NCI-H1417 (cell line): Measurements from ENCODE around the gene FILIP1.
"Not testable (repeated sequence)": the region's sequence is repeated elsewhere in the genome, so short reads cannot be mapped to it uniquely, and the experiment has no call there.

Experiments used
- DNase-seq, 3 experiments: peaks; one replicate each; lab custom pipeline; 2025; lab: John Stamatoyannopoulos, UW

FILIP1 gene

DNA sequence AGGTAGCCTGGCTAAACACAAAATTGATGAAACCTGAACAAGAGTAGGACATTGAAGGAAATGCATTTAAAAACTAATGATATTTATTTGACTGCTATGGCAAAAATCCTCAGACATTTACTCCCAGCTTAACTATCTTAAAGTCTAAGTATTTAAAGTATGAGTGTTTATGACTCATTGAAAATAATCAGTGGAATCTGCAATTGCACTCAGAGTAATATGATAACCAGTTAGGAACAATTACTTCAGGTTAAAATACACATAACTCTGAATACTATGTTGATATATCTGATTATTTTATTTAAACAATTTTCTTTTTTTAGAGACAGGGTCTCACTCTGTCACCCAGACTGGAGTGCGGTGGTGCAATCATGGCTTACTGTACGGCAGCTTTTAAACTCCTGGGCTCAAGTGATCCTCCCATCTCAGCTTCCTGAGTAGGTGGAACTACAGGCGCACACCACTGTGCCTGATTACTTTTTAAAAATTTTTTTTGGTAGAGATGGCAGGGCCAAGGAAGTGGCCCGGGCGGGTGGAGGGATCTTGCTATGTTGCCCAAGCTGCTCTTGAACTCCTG, 43.9 kb downstream of the FILIP1 start:
- DNase-seq = no peak

DNA sequence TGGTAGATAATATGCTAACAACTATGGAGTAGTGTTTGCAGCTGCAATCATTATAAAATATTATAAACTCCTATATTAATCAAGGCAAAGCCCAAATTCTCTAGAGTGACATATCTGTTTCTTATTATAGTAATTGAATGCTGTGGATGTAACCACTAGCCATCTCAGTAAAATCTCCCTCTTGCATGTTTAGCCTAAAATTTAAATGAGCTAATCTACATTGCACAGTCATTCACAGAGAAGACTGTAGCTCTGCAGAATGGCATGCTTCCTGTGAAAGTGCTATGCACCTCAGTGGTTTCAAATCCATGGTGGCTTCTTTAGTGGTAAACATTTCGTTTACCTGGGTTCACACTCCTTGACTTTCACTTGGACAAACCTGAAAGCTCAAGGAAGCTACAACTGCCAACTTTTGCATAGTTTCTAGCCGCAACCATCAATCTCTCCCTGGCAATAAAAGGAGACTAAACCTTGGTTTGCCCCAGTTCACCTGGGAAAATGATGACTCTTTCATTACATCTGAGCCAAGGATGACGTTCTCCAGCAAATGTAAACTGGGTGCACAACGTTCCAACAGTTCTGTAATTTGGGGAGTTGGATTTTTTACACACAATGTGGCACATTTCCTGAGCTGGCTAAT, 47.2 kb downstream of the FILIP1 start:
- no peak for DNase-seq

DNA sequence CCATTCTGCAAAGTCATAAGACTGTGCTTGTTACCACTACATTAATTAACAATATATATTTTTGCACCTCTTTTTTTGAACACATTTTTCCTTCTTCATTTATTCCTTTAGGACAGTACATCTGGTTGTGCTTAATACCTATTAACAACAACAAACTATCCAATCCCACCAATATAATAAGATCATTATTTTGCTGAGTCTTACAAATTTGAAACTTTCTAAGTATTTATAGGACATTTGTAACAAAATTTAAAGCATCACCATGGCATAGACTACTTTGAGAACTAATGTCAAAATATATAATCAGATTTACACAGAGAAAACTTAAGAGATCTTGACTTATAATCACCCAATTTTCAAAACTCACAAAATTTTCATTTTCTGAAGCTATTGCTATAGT, 47.9 kb downstream of the FILIP1 start:
- no peak for DNase-seq

DNA sequence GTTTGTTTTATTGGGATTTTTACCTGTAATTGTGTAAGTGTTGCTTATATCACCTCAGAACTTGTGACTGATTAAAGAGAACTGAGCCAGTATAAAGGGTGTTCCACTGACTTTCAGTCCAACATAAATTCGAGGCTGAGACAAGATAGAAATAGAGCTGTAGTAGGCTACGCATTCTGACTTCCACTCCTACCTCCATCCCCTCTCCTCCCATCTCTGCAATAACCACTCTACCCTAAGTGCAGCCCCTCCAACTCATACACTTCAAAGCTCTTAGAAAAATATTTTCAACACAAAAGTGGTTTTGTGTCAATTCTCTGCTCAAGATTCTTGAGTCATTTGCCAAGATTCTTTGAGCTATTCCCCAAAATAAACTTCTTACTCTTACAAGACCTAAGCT, 48.7 kb downstream of the FILIP1 start:
- no peak for DNase-seq

DNA sequence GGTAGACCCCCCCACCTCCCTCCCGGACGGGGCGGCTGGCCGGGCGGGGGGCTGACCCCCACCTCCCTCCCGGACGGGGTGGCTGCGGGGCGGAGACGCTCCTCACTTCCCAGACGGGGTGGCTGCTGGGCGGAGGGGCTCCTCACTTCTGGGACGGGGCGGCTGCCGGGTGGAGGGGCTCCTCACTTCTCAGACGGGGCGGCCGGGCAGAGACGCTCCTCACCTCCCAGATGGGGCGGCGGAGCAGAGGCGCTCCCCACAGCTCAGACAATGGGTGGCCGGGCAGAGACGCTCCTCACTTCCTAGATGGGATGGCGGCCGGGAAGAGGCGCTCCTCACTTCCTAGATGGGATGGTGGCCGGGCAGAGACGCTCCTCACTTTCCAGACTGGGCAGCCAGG, 51.7 kb downstream of the FILIP1 start:
- DNase-seq = not testable (repeated sequence)

DNA sequence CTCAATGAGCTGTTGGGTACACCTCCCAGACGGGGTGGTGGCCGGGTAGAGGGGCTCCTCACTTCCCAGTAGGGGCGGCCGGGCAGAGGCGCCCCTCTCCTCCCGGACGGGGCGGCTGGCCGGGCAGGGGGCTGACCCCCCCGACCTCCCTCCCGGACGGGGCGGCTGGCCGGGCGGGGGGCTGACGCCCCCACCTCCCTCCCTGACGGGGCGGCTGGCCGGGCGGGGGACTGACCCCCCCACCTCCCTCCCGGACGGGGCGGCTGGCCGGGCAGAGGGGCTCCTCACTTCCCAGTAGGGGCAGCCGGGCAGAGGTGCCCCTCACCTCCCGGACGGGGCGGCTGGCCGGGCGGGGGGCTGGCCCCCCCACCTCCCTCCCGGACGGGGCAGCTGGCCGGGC, 52.1 kb downstream of the FILIP1 start:
- DNase-seq = not testable (repeated sequence)

DNA sequence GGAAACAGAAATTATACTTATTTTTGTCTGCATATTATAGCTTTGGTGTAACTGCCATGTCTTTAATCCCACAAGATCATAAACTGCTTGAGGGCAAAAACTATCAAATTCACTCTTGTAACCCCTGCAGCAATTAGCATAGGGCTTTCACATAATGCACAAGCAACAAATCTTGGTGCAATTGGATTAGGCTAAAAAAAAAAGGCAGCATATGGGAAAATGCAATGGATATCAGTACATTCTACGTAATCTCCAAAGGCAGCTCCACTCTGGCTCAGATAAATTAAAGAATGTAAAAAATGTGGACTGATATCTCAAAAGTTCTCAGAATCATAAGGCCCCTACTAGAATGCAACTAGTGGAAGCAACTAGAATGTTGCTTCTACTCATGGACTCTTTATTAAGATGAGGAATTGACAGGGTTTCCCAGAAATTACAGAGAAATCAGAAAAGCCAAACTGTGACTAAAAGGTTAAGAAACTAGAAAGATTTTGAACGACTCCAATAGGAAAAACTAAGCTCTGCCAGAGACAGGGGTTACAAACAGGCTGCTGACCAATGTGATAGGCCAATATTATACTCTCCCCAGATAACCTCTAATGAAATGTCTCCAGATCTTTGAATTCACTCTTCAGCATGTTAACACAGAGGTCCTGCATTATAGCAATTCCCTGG, 55.0 kb downstream of the FILIP1 start:
- DNase-seq = no peak

DNA sequence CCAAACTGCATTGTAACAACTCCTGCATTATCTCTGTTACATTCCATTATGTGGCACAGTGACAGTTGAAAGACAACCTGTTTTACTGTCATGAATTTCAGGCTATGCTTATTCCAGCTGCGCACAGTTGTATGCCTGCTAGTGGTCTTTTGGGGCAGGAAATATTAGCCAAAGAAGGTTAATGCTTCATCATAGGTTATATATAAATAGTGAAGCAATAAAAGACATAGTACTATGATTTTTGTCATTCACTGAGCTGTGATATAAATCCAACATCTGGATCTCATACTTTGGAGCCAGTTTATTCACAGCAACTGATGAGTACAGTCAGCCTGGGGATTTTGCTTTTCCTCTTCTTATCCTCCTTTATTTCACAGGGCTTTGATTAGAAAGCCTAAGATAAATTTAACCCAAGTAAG, 55.6 kb downstream of the FILIP1 start:
- DNase-seq = no peak

DNA sequence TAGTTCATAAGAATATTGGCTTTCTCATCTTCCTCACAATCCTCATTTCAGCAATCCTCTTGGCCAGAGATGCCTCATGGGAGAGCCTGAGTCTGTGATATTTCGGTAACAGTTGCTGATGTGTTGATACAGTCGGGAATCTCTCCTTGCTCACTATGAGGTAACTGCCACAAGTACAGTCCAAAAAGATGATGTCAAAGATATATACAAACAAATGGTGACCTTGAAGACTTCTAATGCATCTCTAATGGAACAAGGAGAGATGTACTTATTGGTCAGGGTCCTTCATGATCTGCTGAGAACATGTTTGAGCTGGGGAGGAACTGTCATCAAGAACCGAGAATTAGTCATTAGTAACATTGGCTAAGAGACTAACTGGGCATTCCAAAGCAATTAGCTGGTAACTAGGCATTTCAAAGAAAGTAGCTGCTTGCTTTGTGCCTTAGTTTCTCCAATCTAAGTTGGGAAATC, 56.1 kb downstream of the FILIP1 start:
- DNase-seq = no peak

DNA sequence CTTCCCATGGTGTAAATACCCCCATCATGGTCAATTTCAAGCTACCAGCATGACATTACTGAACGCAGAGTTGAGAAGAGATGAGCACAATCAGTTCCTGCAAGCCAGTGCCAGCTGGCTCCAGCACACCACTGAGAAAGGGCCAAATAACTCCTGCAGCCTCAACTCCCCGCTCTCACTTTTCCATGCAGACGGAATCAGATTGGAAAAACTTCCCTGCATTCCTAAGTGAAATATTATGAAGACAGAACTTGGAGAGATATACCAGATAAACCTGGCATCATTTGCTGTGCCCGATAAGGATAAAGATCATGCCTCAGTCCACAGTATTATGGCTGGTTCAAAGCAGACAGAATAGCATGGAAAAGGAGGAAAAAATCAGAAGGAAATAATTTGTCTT, 56.7 kb downstream of the FILIP1 start:
- DNase-seq = no peak

DNA sequence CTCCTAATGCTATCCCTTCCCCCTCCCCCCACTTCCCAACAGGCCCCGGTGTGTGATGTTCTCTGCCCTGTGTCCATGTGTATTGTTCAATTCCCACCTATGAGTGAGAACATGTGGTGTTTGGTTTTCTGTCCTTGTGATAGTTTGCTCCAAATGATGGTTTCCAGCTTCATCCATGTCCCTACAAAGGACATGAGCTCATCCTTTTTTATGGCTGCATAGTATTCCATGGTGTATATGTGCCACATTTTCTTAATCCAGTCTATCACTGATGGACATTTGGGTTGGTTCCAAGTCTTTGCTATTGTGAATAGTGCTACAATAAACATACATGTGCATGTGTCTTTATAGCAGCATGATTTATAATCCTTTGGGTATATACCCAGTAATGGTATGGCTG, 60.8 kb downstream of the FILIP1 start:
- DNase-seq = not testable (repeated sequence)

DNA sequence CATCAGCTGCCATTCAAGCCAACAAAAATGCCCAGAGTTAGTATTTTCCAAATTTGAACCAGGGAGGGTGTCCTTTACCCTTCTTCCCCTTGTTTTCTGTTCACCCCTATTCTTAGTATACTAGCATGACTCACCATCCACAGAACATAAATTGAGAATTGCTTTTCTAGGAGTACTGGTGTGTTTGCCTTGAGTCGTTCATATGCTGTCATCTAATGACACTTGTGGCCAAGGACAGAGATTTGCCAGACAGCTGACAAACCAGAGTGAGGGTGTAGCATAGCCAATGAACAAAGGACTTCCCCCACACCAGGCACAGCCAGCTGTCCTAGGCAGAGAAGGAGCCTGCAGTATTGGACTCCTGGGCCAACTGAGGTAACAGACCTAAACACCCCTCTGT, 62.2 kb downstream of the FILIP1 start:
- DNase-seq = peak in 2 of 3 experiments; percentile 25 to 47

DNA sequence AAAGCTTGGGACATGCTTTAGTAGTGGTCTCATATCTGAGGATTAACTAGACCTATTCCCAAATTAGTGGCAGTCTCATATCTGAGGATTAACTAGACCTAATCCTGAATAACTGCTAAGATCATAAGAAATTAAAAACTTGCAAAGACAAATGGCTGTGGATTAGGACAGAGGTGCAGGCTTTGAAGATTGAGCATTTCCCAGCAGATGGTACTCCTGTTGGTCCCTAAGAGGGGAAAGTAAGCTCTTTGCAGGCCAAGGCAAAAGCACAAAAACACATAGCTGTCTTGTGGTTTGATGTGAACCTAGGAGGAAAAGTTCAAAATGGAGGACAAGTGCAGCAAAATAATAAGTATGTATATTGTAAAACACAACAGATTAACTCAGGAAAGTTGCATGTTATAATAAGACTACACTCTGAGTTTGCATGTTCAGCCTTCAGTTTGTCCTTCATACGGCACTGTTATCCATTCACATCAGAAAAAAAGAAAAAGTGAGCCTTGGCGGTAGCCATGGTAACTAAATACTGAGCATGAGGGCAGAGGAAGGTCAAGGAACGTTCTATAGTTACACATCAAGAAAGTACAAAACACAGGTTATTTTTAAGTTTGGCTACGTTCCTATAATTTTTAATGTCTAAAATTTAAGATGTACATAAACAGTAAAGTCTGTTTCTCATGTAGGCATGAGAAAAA, 62.8 kb downstream of the FILIP1 start:
- peak in 1 of 3 experiments; percentile 15 for DNase-seq

DNA sequence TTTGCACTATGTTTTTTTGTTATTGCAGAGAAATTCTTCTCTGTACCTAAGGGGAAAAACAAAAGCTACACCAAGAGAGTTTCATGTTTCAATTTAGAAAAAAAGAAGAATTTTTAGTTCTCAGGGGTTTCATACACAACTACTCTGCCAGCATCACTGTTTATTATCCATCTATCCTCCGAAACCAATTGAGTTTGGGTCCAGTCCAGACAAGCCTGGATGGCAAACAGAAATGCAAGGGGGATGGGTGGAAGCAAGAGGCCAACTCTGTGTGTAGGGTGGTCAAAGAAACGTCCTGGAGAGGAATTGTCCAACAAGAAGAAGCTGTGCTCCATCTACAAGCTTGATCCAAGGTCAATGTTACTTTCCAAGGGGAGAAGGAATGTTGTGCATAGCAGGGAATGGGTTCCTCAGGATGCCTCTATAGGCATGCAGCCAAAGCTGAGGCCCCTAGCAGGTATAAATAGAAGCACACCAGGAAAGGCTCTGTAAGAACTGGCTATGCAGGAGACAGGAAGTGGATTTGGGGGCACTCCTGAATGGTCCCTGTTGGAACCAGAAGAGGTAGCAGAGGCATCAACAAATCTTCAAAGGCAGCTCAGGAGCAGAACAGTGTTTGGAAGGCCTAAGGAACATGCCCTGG, 64.4 kb downstream of the FILIP1 start:
- no peak for DNase-seq

DNA sequence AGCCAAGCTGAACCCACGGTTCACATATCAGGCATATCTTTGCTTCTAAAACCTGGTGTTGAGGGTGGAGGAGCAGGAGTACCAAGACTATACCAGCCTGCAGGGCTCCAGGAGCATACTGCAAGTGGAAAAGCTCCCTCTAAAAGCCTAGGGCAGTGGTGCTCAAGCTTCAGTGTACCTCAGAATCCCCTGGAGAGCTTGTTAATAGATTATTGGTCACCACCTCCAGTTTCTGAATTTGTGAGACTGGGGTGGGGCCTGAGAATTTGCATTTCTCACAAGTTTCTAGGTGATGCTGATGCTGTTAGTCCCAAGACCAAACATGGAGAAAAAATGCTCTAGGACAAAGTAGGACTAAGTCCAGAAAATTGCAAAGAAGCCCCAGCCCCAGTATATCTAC, 65.4 kb downstream of the FILIP1 start:
- DNase-seq = no peak

DNA sequence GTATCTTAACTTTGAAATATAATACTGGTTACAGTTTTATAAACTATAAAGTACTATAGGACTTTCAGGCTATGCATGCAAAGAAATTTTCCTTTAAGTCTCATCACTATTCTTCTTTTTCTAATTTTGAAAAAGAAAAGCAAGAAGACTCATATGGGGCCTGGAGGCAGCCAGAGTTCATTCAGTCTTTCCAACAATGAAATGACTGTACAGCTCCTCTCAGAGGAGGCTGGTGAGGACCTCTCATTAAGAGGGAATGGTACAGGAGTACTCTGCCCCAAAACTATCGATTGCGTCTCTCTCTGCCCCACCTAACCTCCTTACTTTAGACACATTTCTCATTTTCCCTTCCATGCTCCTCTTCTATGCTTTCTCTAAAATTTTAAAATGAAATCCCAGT, 66.3 kb downstream of the FILIP1 start:
- no peak for DNase-seq

DNA sequence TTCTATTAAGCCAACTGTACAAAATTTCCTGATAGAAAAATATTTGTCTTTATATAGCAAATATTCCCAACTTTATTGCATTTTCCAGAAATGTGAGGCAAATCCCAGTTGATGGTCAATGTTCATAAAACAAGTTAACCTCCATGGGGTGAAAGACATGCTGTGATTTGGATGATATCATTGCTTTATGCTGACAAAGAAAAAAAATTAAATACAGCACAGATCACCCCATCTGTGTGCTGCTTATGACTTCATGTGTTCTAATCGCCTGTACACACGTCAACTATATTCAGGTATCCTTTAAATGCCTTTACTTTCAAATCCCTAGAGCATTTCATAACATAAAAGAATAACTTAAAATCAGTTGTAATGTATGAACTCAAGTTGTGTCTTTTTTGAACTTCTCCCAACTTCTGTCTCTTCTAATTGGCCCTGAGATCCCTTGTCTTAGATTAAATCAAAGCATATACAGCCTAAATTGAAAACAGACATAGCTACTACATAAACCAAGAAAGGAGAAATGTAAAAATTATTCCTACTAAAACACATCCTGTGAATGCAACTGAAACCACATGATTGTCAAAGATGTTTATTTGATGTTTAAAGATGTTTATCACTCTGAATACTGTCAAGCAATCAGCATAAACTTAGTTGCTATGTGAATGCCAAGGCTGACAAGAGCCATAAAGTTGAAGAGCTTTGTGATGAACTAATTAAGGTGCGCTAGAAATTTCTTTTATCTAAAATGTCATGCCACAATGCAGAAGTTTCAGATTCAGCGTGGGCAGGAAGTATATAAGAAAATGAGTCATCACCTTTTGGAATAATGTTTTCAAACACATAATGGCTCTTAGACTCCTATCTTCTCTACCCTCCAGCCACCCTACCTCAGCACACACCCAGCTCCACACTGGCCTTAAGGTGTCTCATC, 68.7 kb downstream of the FILIP1 start:
- no peak for DNase-seq

DNA sequence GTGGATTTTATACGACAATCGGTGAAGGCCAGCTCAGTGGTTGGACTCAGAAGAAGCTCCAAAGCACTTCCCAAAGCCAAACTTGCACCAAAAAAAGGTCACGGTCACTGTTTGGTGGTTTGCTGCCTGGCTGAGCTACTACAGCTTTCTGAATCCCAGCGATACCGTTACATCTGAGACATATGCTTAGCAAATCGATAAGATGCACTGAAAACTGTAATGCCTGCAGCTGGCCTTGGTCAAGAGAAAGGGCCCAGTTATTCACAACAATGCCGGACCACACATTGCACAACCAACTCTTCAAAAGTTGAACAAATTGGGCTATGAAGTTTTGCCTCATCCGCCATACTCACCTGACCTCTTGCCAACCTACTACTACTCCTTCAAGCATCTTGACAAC, 70.2 kb downstream of the FILIP1 start:
- DNase-seq = no peak

DNA sequence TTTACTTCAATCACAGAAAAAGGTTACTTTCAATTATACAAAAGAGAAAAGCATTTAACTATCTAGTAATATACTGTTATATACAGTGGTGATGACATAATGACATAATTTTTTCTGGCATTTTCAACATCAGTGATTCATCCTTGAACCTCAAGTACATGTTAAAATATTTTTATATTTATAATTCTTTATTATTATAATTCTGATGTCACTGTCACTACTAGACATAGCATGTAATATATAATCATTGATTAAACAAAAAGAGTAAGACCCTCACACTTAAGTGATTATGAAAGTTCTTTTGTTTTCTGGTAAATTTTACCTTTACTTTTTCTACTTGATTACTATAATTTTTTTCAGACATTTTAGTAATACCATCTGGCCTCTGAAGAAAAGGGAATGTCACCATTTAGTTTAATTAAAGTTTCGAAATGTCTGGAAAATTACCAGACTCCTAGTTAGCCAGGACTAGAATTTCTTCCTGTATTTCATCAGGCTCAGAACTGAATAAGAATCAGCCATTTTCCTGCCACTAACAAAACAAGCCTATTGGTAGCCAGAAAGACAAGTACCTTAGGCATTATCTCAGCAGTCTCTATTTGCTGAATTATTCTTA, 71.5 kb downstream of the FILIP1 start:
- peak in 2 of 3 experiments; percentile 6 to 77 for DNase-seq

DNA sequence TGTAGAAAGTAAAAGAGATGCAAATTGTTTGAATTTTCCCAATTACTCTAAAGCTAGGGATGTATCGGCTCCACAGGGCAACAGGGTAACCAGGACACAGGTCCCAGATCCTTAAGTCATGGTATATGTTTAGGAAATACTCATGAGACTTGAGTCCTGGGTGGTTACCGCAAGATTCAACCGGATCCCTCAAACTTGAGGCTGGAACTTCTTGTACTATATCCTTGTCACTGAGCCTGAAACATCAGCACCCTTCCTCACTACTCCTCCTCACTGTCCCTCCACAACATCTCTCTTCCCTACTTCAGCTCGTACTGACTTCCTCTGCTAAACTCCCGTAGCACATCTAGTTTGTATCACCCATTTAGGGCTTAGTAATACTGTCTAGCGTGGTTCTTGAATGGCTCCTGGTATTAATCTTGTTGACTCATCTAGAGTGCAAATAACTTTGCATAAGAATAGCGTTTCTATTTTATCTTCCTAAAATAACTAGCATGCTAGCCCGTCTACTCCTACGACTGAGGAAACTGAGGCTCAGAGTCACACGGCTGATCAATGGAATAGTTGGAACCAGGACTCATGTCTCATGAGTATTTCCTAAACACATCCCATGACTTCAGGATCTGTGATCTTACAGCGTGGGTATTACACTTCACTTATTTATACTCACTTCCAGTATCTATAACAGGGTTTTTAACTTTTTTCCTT, 72.1 kb downstream of the FILIP1 start:
- no peak for DNase-seq
